NCI-H2171 (cell line): ENCODE measurements around the gene INPP4B.

Experiments
- DNase-seq: peaks from one replicate; lab custom pipeline; 2025; lab: John Stamatoyannopoulos, UW

The INPP4B gene

GRCh38 chr4:142465526-142465925 is 380.6 kb downstream of the INPP4B start:
- no peak for DNase-seq

- DNase-seq, result no peak
Observed at GRCh38 chr4:142463206-142463605, 382.9 kb downstream of the INPP4B start.

DNA sequence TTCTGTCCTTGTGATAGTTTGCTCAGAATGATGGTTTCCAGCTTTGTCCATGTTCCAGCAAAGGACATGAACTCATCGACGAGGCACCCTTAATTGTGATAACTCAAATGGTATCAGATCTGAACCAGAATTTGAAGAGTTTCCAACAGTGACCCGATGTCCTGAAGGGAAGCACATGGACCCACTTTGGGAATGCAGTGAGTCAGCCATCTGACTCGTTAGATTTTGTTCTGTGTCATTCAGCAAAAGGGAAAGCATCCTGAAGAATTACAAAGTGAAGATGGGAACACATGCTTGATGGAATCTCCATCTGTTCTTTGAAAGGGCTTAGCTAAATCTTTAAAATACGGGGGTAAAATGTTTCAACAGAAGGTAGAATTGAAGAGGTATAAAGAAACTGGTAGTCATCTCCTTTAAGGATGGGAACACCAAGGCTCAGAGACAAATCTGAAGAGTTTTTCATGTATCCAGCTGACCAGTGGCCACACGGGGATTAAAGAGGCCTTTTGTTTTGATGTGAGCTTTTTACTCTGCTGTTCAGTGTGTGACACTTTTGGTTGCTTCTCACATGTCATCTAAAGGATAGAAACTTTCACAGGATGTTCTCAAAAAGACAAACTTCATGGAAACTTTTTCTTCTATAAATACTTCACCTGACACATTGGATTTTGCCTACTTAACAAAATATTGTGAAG is 393.8 kb downstream of the INPP4B start:
- no peak for DNase-seq

GRCh38 chr4:142449771-142450373 is 396.2 kb downstream of the INPP4B start:
- no peak for DNase-seq

GRCh38 chr4:142447009-142447408 is 399.1 kb downstream of the INPP4B start:
- no peak for DNase-seq

GRCh38 chr4:142443469-142443868 is 402.6 kb downstream of the INPP4B start:
- DNase-seq, result no peak

DNA sequence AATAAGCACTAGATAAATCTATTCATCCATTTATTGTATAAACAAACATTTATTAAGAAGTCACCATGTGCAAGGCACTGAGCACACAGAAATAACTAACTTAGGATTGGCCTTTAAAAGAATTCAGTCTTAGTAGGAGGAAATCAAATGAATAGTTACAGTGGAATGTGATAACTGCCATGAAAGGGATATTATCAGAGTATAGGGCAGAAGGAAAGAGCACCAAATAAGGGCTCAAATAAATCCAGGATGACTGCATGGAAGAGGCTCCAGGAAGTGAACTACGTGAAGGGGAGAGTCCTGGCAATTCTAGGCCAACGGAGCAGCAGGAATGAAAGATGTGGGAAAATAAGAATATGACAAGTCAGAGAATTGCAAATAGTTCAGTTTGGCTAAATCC is 406.0 kb downstream of the INPP4B start:
- DNase-seq, result no peak

GRCh38 chr4:142435599-142436235 is 410.4 kb downstream of the INPP4B start:
- DNase-seq, result no peak

DNA sequence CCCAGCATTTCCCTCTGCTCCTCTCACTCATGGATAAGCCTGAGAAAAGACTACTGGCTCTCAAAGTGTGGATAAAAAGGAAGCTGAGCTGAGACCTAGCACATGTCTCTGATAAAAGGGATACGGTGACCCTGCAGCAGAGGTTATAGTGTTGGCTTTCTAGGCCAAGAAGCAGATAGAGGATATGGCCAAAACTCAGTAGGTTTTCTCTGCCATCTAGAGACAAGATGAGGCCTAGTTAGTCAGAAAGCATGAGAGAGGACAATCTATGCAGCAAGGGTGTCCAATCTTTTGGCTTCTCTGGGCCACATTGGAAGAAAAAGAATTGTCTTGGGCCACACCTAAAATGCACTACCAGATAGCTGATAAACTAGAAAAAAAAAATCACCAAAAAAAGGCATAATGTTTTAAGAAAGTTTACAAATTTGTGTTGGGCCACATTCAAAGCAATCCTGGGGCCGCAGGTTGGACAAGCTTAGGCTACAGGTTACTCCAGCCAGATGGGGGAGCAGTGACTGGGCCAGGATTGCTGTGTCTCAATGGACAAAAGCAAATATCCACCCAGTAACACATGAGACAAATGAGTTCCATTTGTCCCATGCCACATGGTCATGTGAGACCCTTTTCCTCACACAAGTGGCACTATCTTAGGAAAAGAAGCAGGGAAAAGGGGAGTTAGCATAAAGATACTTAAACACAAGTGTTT is 411.4 kb downstream of the INPP4B start:
- no peak for DNase-seq

DNA sequence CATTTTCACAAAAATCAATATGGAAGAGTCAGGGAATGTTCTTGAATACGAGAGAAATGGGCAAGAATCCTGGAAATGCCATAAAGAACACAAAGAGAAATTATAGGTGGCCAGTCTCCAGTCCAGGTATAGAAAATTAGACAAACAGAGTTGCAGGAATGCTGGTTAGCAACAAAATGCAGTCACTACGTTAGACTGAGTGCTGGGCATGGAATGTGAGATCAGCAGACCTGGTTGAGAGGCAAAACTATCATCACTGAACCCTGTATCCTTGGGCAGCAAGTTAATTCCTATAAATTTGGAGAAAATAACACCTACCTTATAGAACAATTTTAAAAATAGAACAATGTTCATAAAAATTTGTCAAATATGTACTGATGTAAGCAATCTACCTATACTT is 417.4 kb downstream of the INPP4B start:
- DNase-seq, result no peak

DNA sequence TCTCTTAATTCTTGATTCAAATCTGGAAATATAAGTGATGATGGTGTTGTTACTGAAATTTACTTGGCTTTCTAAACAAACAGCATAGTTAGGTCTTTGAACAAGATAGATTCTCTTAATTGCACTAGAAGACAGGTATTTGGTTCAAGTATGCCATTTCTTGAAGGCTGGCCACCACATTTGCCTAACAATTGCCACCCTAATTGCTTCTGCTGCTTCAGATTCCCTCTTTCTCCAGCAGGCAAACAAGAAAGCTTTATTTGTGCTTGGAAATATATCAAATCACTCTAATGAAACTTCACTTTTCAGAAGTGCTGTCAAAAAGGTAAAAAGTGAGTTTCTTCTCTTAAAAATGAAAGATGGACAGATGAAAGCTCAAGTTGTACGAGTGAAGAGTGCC is 418.6 kb downstream of the INPP4B start:
- DNase-seq, result no peak

DNA sequence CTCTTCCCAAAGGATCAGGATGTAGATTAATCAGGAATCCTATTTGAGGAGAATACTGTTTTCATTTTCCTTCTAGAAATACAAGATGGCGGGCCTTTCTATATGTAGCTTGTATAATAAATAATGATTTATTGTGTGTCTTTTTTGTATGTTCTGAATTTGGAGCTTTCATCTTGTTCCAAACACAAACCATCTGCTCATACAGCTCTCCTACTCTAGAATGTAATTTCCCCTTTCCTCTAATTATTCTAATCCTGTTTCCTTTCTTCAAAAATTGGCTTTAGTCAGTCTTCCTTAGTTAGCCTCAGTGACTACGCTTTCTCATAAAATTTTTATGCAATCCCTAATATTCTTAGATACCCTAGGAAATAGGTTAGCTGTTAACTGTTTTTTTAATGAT is 422.2 kb downstream of the INPP4B start:
- no peak for DNase-seq

DNA sequence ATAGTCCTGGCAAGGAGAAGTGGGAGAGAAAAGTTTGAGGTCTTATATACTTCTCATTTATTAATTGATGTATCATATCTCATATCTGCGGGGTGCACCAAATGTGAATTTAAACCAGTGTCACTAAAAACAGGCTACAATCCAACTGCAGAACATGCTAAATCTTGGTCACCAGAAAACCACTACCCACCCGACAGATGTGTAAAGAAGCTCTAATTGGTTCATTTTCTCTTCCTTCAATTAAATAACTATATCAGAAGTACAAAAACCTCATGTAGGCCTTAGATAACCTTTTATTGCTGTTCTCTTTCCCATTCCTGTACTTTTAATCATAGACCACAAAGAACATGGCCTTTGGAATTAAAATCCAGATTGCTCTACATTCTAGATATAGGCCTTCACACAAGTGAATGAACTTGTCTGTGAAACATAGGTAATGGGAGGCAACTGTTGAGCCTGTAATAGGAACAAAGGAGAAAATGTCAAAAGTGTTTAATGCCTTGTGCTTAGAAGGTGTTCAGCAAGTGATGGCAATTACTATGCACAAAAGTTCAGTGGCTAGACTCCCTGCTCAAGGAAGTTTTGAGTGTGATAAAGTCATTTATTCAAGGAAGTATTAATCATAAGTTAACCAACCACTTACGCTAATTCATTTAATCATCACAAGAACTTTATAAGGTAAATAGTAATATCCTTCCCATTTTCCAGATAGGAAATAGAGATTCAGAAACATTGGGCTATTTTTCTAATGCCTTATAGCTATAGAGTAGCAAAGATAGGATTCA is 425.6 kb downstream of the INPP4B start:
- no peak for DNase-seq

DNA sequence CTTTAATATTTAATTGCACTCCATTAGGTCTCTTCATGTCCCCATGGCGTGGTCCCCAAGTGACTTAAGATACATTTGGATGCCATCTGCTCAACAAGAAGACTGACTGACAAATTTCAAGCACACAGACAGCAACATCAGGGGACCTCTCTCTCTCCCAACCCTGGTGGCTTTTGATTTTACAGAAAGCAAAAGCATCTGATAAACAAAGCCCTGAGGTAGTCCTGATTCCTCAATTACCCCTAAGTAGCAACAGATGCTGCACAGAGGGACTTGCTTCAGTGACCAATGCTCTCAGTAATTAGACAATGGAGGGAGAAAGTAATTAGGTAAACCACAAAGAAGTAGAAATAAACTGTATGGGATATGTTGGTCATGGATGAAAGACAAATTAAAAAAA is 426.4 kb downstream of the INPP4B start:
- DNase-seq, result no peak

GRCh38 chr4:142418697-142419096 is 427.4 kb downstream of the INPP4B start:
- no peak for DNase-seq

DNA sequence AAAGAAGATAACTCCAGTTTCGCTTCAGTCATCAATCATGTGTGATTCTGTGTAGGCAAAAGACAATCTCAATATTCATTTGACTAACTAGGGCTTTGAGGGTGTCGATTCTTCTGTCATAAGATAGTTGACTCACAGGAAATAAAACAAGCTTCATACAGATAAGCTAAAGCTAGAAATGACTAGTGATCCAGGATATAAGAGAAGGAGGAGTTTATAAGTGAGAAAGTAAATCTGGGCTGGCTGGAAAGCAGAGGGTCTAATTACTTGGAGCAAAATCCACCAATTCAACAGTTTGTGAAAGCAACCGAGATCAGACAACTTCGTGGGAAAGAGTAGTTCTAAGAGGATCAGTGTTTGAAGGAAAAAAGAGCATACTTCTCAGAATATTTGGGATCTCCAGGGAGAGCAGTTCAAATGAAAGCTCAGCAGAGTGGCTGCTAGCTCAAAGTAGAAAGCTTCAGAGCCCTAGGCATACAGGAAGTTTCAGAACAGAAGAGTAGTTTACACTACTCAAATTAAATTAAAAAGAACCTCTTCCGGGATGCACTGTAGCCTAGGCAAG is 429.3 kb downstream of the INPP4B start:
- no peak for DNase-seq

DNA sequence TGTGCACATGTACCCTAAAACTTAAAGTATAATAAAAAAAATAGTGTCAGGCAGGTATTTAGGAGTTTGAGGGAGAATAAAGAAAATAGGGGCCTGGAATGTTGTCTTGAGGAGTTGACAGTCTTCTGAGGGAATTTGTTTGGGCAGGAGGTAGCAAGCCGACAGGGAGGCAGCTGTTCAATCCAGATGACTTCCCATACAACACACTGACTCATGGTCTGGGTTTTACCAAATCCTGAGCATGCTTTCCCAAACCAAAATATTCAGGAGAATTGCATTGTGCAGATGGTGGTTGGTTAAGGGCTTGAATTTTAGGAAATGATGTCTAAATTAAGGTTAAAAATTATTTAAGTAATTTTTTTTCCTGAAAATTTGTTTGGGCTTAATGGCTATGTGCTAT is 430.0 kb downstream of the INPP4B start:
- DNase-seq, result no peak

- DNase-seq, result no peak
Observed at GRCh38 chr4:142414366-142414990, 431.6 kb downstream of the INPP4B start.

GRCh38 chr4:142413485-142413884 is 432.6 kb downstream of the INPP4B start:
- DNase-seq, result no peak

DNA sequence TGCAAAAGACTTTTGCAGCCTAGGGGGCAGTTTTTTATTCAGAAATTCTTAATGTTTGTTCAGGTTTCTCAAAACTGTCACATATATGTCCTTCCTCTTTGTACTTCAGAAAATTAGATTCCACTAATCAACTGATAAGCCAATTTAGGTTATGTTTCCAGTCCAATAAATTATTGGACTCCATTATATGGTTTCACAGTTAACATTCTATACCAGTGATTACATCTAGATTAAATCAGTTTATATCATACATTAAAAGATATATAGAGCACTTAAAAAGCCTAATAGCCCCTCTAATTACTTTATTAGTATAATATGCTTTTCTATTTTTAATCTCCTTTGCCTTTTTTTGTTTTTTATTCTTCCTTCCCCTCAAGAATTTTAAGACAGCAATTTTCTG is 434.1 kb downstream of the INPP4B start:
- DNase-seq, result no peak

DNA sequence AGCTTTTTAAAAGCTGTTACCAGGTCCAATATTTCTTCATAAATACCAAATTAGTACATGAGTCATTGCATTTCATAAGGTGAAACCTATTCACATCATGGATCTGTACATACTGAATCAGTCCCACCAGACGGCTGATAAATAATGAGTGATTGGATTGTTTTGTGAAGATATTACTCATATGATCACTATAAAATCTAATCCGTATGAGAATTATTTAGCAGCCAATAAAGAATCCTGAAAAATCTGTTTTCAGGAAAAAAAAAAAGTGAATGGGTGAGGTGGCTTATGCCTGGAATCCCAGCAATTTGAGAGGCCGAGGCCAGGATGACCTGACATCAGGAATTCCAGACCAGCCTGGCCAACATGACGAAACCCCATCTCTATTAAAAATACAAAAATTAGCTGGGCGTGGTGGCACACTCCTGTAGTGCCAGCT is 438.1 kb downstream of the INPP4B start:
- no peak for DNase-seq
